ENCODE measurements around the gene KIF18A.
"Not testable (repeated sequence)": the region's sequence is repeated elsewhere in the genome, so short reads cannot be mapped to it uniquely, and the experiment has no call there.

KIF18A gene

GRCh38 chr11:28106353-28107043 is 1.5 kb downstream of the KIF18A start:
- no peak for DNase-seq (ENCODE audit: low spot score)

GRCh38 chr11:28105869-28106268 is 2.1 kb downstream of the KIF18A start:
- DNase-seq (ENCODE audit: low spot score) = no peak

GRCh38 chr11:28104984-28105383 is 3.0 kb downstream of the KIF18A start:
- DNase-seq (ENCODE audit: low spot score) = no peak

- DNase-seq (ENCODE audit: low spot score) = no peak
Observed at GRCh38 chr11:28104425-28104824, 3.5 kb downstream of the KIF18A start.

GRCh38 chr11:28102300-28102699 is 5.7 kb downstream of the KIF18A start:
- not testable (repeated sequence) for DNase-seq (ENCODE audit: low spot score)

GRCh38 chr11:28100665-28101064 is 7.3 kb downstream of the KIF18A start:
- no peak for DNase-seq (ENCODE audit: low spot score)

- DNase-seq (ENCODE audit: low spot score) = no peak
Observed at GRCh38 chr11:28099715-28100114, 8.2 kb downstream of the KIF18A start.

- no peak for DNase-seq (ENCODE audit: low spot score)
Observed at GRCh38 chr11:28098257-28098656, 9.7 kb downstream of the KIF18A start.

GRCh38 chr11:28092786-28093185 is 15.2 kb downstream of the KIF18A start:
- no peak for DNase-seq (ENCODE audit: low spot score)

- DNase-seq (ENCODE audit: low spot score) = no peak
Observed at GRCh38 chr11:28090052-28090749, 17.8 kb downstream of the KIF18A start.

GRCh38 chr11:28089378-28089777 is 18.6 kb downstream of the KIF18A start:
- no peak for DNase-seq (ENCODE audit: low spot score)

- DNase-seq (ENCODE audit: low spot score) = not testable (repeated sequence)
Observed at GRCh38 chr11:28087693-28088092, 20.3 kb downstream of the KIF18A start.

- not testable (repeated sequence) for DNase-seq (ENCODE audit: low spot score)
Observed at GRCh38 chr11:28087192-28087591, 20.8 kb downstream of the KIF18A start.

- DNase-seq (ENCODE audit: low spot score) = no peak
Observed at GRCh38 chr11:28086569-28086968, 21.4 kb downstream of the KIF18A start.

- no peak for DNase-seq (ENCODE audit: low spot score)
Observed at GRCh38 chr11:28083118-28083517, 24.8 kb downstream of the KIF18A start.

GRCh38 chr11:28077521-28077920 is 30.4 kb downstream of the KIF18A start:
- DNase-seq (ENCODE audit: low spot score) = no peak

GRCh38 chr11:28072321-28072720 is 35.6 kb downstream of the KIF18A start:
- DNase-seq (ENCODE audit: low spot score) = no peak

GRCh38 chr11:28071305-28071704 is 36.7 kb downstream of the KIF18A start:
- no peak for DNase-seq (ENCODE audit: low spot score)

GRCh38 chr11:28058333-28058732 is 49.6 kb downstream of the KIF18A start:
- DNase-seq (ENCODE audit: low spot score) = no peak

- no peak for DNase-seq (ENCODE audit: low spot score)
Observed at GRCh38 chr11:28054821-28055220, 53.1 kb downstream of the KIF18A start.

- no peak for DNase-seq (ENCODE audit: low spot score)
Observed at GRCh38 chr11:28049338-28050216, 58.4 kb downstream of the KIF18A start.

GRCh38 chr11:28048812-28049211 is 59.1 kb downstream of the KIF18A start:
- no peak for DNase-seq (ENCODE audit: low spot score)
